Measurements from ENCODE around the gene MARCHF6. TPM values are rescaled to one million over a fixed set of nuclear protein-coding genes. Genes with fewer than 3 reads are reported as not detected.

MARCHF6 gene
- total RNA-seq, 1 donor: 53.9 TPM

- Histone ChIP-seq H3K9me3 (ENCODE audit: low read depth, low read length) (no peaks in the 10 kb centered on the region), H3K27me3 (ENCODE audit: insufficient read depth, low read length) (no peaks in the 10 kb centered on the region), H3K4me3 (ENCODE audit: insufficient read depth, low read length) (no peak overlapping the region), H3K79me2 (ENCODE audit: insufficient read depth, low read length) (no peaks in the 10 kb centered on the region), H3K27ac (ENCODE audit: low read depth, low read length) (no peak overlapping the region), H2AFZ (ENCODE audit: low read length) (no peak overlapping the region), H3K4me2 (ENCODE audit: insufficient read depth, low read length) (no peak overlapping the region), H3K4me1 (ENCODE audit: insufficient read depth, low read length) (peaks cover 40% of the 10 kb centered on the region), H4K20me1 (ENCODE audit: insufficient read depth, low read length) (peaks cover 5% of the 10 kb centered on the region), H3K36me3 (ENCODE audit: insufficient read depth, low read length) (no peaks in the 10 kb centered on the region)
- no peak for TF ChIP-seq CTCF (IDR thresholded peaks at IDR 0.05; ENCODE audit: extremely low read depth, low read depth, low read length)
- no peak for DNase-seq (ENCODE audit: insufficient read length, low spot score, missing footprints)
Observed at GRCh38 chr5:10332301-10332700, 21.2 kb upstream of the MARCHF6 start.

- Histone ChIP-seq H4K20me1 (ENCODE audit: insufficient read depth, low read length) (peaks cover 5% of the 10 kb centered on the region), H3K79me2 (ENCODE audit: insufficient read depth, low read length) (no peaks in the 10 kb centered on the region), H2AFZ (ENCODE audit: low read length) (peak overlapping the region; percentile 94), H3K4me2 (ENCODE audit: insufficient read depth, low read length) (peak overlapping the region; percentile 94), H3K36me3 (ENCODE audit: insufficient read depth, low read length) (no peaks in the 10 kb centered on the region), H3K4me3 (ENCODE audit: insufficient read depth, low read length) (peak overlapping the region; percentile 87), H3K4me1 (ENCODE audit: insufficient read depth, low read length) (peaks cover 40% of the 10 kb centered on the region), H3K27me3 (ENCODE audit: insufficient read depth, low read length) (no peaks in the 10 kb centered on the region), H3K9me3 (ENCODE audit: low read depth, low read length) (no peaks in the 10 kb centered on the region), H3K27ac (ENCODE audit: low read depth, low read length) (no peak overlapping the region)
- TF ChIP-seq CTCF (IDR thresholded peaks at IDR 0.05; ENCODE audit: extremely low read depth, low read depth, low read length): peak; percentile 6
- peak; percentile 83 for DNase-seq (ENCODE audit: insufficient read length, low spot score, missing footprints)
Observed at GRCh38 chr5:10333154-10334006, 20.1 kb upstream of the MARCHF6 start.

GRCh38 chr5:10334831-10335230, 18.7 kb upstream of the MARCHF6 start:
- no peak overlapping the region for H3K27ac ChIP-seq (ENCODE audit: low read depth, low read length)
- no peak for DNase-seq (ENCODE audit: insufficient read length, low spot score, missing footprints)
- H3K9me3 ChIP-seq (ENCODE audit: low read depth, low read length): no peaks in the 10 kb centered on the region
- no peak overlapping the region for H3K4me3 ChIP-seq (ENCODE audit: insufficient read depth, low read length)
- peaks cover 31% of the 10 kb centered on the region for H3K4me1 ChIP-seq (ENCODE audit: insufficient read depth, low read length)
- no peaks in the 10 kb centered on the region for H3K27me3 ChIP-seq (ENCODE audit: insufficient read depth, low read length)
- no peaks in the 10 kb centered on the region for H3K79me2 ChIP-seq (ENCODE audit: insufficient read depth, low read length)
- no peak overlapping the region for H3K4me2 ChIP-seq (ENCODE audit: insufficient read depth, low read length)
- TF ChIP-seq CTCF (IDR thresholded peaks at IDR 0.05; ENCODE audit: extremely low read depth, low read depth, low read length): no peak
- peaks cover 5% of the 10 kb centered on the region for H4K20me1 ChIP-seq (ENCODE audit: insufficient read depth, low read length)
- H2AFZ ChIP-seq (ENCODE audit: low read length): no peak overlapping the region
- no peaks in the 10 kb centered on the region for H3K36me3 ChIP-seq (ENCODE audit: insufficient read depth, low read length)

- H3K27me3 ChIP-seq (ENCODE audit: insufficient read depth, low read length): no peaks in the 10 kb centered on the region
- no peak overlapping the region for H3K4me2 ChIP-seq (ENCODE audit: insufficient read depth, low read length)
- no peaks in the 10 kb centered on the region for H3K36me3 ChIP-seq (ENCODE audit: insufficient read depth, low read length)
- DNase-seq (ENCODE audit: insufficient read length, low spot score, missing footprints): no peak
- H3K79me2 ChIP-seq (ENCODE audit: insufficient read depth, low read length): no peaks in the 10 kb centered on the region
- no peak overlapping the region for H3K4me3 ChIP-seq (ENCODE audit: insufficient read depth, low read length)
- no peak for TF ChIP-seq CTCF (IDR thresholded peaks at IDR 0.05; ENCODE audit: extremely low read depth, low read depth, low read length)
- H3K4me1 ChIP-seq (ENCODE audit: insufficient read depth, low read length): peaks cover 20% of the 10 kb centered on the region
- H3K9me3 ChIP-seq (ENCODE audit: low read depth, low read length): no peaks in the 10 kb centered on the region
- H4K20me1 ChIP-seq (ENCODE audit: insufficient read depth, low read length): no peaks in the 10 kb centered on the region
- H2AFZ ChIP-seq (ENCODE audit: low read length): no peak overlapping the region
- H3K27ac ChIP-seq (ENCODE audit: low read depth, low read length): no peak overlapping the region
Observed at GRCh38 chr5:10335711-10336470, 17.6 kb upstream of the MARCHF6 start.

Measured in osteoblast (primary cell).